ENCODE data around the gene BPIFB1. TPM values are rescaled to one million over a fixed set of nuclear protein-coding genes. Genes with fewer than 3 reads are reported as not detected.

BPIFB1 gene
- total and polyA plus RNA-seq, 2 of the 13 experiments (the other 11 are each of a cell fraction or from before 2014, with no cell fraction given): 0.82 to 4.4 TPM

GRCh38 chr20:33281550-33282146, 1.4 kb upstream of the BPIFB1 start (continued):
- peak; percentile 48; the same call in 1 of the 2 replicates for TF ChIP-seq ARID4A (CRISPR knock-in tag; IDR thresholded peaks at IDR 0.05; ENCODE audit: borderline replicate concordance)
- no peak for TF ChIP-seq ZNF816 (CRISPR knock-in tag; IDR thresholded peaks at IDR 0.05; ENCODE audit: borderline replicate concordance)
- TF ChIP-seq RFX5 (IDR thresholded peaks at IDR 0.05; ENCODE audit: low read depth, low read length): no peak
- no peak for TF ChIP-seq ZNF510 (CRISPR knock-in tag; IDR thresholded peaks at IDR 0.05; ENCODE audit: low read depth)
- TF ChIP-seq ZNF652 (CRISPR knock-in tag; IDR thresholded peaks at IDR 0.05; ENCODE audit: borderline replicate concordance, low read depth): no peak
- no peak for TF ChIP-seq JUND (CRISPR knock-in tag; IDR thresholded peaks at IDR 0.05)
- no peak for TF ChIP-seq KLF12 (CRISPR knock-in tag; IDR thresholded peaks at IDR 0.05; ENCODE audit: borderline replicate concordance)
- peak; percentile 62; the same call in 1 of the 2 replicates for TF ChIP-seq GLI4 (CRISPR knock-in tag; IDR thresholded peaks at IDR 0.05; ENCODE audit: borderline replicate concordance)
- peak; percentile 28; the same call in 1 of the 2 replicates for TF ChIP-seq BORCS8-MEF2B (CRISPR knock-in tag; IDR thresholded peaks at IDR 0.05)
- no peak for TF ChIP-seq MXI1 (IDR thresholded peaks at IDR 0.05; ENCODE audit: borderline replicate concordance, low read depth, low read length)
- TF ChIP-seq EED (CRISPR knock-in tag; IDR thresholded peaks at IDR 0.05): no peak
- peak; percentile 74; the same call in 1 of the 2 replicates for TF ChIP-seq TMF1 (CRISPR knock-in tag; IDR thresholded peaks at IDR 0.05; ENCODE audit: low read depth)
- 0 out of 2 replicates have a peak, but pooled peaks have one; percentile 64 for TF ChIP-seq REPIN1 (CRISPR knock-in tag; IDR thresholded peaks at IDR 0.05; ENCODE audit: borderline replicate concordance, low read depth)
- TF ChIP-seq ZNF704 (CRISPR knock-in tag; IDR thresholded peaks at IDR 0.05; ENCODE audit: borderline replicate concordance): no peak
- 0 out of 2 replicates have a peak, but pooled peaks have one; percentile 22 for TF ChIP-seq ZNF839 (CRISPR knock-in tag; IDR thresholded peaks at IDR 0.05; ENCODE audit: borderline replicate concordance)
- no peak for TF ChIP-seq TEF (CRISPR knock-in tag; IDR thresholded peaks at IDR 0.05)
- TF ChIP-seq ZNF746 (CRISPR knock-in tag; IDR thresholded peaks at IDR 0.05): no peak; the same call in 1 of the 2 replicates
- 0 out of 2 replicates have a peak, but pooled peaks have one; percentile 36 for TF ChIP-seq ZNF33B (CRISPR knock-in tag; IDR thresholded peaks at IDR 0.05)
- no peak for TF ChIP-seq KLF9 (CRISPR knock-in tag; IDR thresholded peaks at IDR 0.05; ENCODE audit: low read depth)
- no peak for TF ChIP-seq HNRNPLL (IDR thresholded peaks at IDR 0.05; ENCODE audit: low read depth, low read length, poor library complexity, severe bottlenecking)
- no peak for TF ChIP-seq CBX2 (IDR thresholded peaks at IDR 0.05; ENCODE audit: low read depth, low read length)
- TF ChIP-seq CBX2 (CRISPR knock-in tag; IDR thresholded peaks at IDR 0.05; ENCODE audit: low read depth): no peak
- no peak for TF ChIP-seq HDAC1 (CRISPR knock-in tag; IDR thresholded peaks at IDR 0.05)
- TF ChIP-seq ZNF780A (CRISPR knock-in tag; IDR thresholded peaks at IDR 0.05): no peak

All from HepG2 (cell line).